ENCODE measurements around the gene CHD5.

CHD5 gene

GRCh38 chr1:6200188-6200809 is 20.2 kb upstream of the CHD5 start:
- DNase-seq (ENCODE audit: low spot score): no peak

DNA sequence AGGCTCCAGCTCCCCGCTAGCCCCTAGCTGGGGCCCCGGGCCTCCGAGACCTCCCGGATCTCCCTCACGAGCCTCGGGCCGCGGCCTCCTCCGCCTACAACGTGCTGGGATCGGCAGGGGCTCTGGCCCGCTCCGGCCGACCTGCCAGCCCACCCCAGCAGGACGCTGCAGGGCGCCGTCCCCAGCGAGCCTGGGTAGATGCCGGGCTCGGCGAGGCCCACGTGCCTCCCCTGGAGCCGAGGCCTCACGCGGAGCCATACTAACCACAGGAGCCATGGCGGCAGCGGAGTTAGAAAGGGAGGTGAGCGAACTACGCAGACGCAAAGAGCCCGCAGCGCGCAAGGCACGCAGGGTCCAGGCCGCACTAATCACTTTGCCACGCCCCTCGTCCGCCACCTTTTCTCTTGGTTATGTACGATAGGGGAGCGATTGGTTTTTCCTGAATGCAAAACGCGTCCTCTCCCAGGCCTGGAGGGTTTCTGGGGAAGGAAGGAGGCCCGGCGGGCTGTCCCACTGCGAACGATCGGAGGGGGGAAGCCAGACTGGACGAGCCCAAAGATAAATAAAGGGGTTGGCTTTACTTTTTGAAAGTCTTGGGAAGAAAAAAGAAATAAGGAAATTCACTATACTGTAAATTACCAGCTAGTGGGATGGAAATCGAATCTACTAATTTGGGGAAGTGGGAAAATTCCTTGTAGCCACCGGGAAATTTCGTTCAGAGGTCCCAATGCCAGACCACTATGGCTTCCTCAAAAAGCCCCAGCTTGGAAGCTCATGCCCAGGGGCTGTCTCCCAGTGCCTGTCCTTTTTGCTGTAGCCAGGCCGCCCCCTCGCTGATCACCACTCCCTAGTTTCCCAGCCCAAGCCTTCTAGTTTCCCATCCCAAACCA is 19.4 kb upstream of the CHD5 start, which contains the start of gene RPL22:
TSS of gene RPL22 (minus strand) at position 298 of the 890 bp plus-strand sequence. CDS start at position 276, 22 bp downstream.
- peak; percentile 91 for DNase-seq (ENCODE audit: low spot score)

GRCh38 chr1:6198646-6199297 is 18.7 kb upstream of the CHD5 start:
- no peak for DNase-seq (ENCODE audit: low spot score)

- DNase-seq (ENCODE audit: low spot score): no peak
Measured at GRCh38 chr1:6197746-6198427, 17.8 kb upstream of the CHD5 start.

DNA sequence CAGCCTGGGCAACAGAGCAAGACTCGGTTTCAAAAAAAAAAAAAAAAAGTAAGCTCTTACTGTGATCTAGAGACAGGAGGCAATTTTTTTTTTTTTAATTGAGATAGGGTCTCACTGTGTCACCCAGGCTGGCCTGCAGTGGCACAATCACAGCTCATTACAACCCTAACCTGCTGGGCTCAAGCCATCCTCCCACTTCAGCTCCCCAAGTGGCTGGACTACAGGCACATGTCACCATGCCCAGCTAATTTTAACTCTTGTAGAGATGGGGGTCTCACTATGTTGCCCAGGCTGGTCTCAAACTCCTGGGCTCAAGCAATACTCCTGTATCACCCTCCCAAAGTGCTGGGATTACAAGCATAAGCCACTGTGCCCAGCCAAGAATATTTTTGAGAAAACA is 11.8 kb upstream of the CHD5 start:
- DNase-seq (ENCODE audit: low spot score): no peak

- DNase-seq (ENCODE audit: low spot score): no peak
Measured at GRCh38 chr1:6188466-6188865, 8.3 kb upstream of the CHD5 start.

GRCh38 chr1:6185635-6186382 is 5.7 kb upstream of the CHD5 start:
- peak; percentile 41 for DNase-seq (ENCODE audit: low spot score)

GRCh38 chr1:6185151-6185550 is 5.0 kb upstream of the CHD5 start:
- DNase-seq (ENCODE audit: low spot score): no peak

- DNase-seq (ENCODE audit: low spot score): no peak
Measured at GRCh38 chr1:6184083-6184783, 4.1 kb upstream of the CHD5 start.

DNA sequence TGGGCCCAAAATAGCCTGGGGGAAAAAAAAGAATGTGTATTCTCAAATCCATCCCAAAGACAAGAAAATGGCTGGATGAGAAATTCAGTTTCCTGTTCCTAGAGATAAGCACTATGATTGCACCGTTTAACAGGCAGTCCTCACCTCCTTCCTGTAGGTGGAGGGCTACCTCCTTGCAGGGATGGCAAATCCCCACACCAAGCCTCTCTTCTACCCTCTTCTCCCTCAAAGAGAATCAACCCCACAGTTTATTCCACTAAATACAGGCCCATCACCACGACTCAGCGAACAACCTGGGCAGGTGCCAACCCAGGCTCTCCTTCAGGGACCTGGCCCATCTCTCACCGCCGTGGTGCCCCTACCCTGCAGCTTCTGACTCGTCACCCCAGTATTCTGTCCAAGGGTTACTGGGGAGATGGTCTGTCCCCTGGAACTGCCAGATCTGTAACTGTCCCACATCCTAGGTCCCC is 3.4 kb upstream of the CHD5 start:
- peak; percentile 45 for DNase-seq (ENCODE audit: low spot score)

DNA sequence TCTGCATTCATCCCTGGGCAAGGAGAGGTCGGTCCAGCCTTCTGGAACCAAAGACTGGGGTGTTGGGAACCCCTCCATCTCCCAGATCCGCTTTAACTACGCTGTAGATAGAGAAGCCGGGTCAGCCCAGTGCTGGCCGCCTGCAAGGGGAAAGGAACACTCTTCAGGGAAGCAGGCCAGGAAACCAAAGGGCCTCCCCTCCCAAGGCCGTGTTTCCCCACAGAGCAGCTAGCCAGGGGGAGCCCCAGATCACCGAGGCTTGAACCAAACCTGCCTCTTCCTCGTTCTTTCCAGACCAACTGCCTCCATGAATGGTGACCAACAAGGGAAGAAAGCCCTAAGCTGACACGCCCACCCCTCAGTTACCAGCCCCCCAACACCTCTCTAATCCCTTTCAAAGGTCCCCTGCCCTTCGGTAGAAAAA is 1.2 kb upstream of the CHD5 start:
- peak; percentile 42 for DNase-seq (ENCODE audit: low spot score)

DNA sequence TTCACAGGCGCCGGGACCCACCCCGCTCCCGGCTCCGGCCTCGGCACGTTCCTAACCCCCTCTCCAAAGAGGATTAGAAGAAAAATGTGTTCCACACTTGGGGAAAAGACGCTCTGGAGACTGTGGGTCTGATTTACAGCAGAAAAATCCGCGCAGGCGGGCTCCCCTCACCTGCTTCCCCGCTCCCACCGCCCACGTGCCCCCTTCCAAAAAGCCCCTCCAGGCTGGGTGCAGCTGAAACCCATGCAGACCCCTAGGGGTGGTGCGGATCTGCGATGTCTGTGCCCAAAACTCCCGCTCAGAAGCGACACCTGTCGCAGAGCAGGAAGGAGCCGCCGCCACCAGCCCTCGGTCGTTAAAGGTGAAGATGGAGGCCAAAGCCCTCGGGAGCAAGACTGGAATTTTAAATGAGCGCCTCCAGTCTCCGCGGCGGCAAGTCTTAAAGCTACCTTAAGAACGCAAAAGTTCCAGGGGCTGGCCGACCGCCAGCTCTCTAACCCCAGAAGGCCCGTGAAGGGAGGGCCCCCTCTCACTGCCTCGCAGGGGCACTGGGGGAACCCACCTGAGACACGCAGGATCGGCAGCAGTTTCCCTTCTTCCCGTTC is 688 bp upstream of the CHD5 start:
- DNase-seq (ENCODE audit: low spot score): peak; percentile 56

DNA sequence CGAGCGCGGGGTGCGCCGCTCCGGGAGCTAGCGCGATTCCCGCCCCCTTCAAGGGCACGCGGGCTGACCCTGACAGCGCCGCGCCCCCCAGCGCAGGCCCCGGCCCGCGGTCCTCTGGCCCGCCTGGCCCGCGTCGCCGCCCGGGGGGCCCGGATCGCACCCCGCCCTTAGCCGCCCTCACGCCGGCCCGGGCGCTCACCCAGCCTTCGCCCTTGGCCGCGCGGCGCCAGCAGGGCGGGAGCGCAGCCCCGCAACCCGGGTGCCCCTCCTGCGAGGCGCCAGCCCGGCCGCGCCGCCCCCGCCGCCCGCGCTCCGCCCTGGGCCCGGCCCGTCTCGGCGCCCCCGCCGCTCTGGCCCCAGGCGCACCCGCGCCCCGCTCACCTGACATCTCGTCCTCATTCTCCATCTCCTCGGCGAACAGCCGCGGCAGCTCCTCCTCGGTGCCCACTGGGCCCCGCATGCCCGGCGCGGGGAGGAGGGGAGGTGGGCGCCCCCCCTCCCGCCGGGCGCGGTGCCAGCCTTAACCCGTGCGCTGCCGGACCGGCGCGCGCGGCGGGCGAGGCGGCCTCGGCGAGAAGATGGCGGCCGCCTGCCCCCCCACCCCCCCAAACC is 451 bp downstream of the CHD5 start:
- DNase-seq (ENCODE audit: low spot score): peak; percentile 63

DNA sequence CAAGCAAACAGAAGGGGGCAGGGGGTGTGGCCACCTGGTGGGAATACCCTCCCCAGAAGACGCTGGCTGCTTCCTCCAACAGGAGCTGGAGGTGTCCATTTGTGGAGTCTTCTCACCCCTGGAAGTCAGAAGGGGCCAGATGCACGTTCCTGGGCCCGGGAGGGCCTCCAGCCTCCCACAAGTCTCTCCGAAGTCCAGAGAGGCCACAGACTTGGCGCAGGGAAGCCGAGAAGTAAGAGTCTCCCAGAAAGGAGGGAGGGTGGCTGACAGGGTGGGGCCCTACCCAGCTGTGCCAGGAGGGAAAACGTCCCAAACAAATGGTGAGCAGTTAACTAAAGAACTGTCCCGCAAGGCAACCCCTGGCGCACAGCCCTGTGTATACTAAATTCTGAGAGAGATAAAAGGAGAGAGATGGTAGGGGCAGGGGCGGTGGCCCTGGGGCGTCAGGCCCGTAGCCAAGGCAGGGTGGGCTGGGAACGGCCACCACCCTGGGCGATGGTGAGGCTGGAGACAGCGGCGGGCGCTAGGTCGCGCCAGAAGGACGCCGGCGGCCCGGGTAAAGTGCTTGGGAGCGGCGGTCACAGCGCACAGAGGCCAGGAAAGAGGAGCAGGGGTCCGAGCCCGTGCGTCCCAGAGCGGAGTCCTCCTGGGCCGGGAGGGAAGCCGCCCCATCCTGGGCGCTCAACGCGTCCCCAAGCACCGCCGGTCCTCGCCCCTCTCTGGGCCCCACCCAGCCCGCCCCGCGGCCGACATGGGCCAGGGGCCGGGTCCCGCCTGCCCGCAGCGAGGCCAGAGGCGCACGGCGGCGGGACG is 1.2 kb downstream of the CHD5 start:
- DNase-seq (ENCODE audit: low spot score): peak; percentile 61

- DNase-seq (ENCODE audit: low spot score): peak; percentile 29
Measured at GRCh38 chr1:6177681-6178380, 2.3 kb downstream of the CHD5 start.

DNA sequence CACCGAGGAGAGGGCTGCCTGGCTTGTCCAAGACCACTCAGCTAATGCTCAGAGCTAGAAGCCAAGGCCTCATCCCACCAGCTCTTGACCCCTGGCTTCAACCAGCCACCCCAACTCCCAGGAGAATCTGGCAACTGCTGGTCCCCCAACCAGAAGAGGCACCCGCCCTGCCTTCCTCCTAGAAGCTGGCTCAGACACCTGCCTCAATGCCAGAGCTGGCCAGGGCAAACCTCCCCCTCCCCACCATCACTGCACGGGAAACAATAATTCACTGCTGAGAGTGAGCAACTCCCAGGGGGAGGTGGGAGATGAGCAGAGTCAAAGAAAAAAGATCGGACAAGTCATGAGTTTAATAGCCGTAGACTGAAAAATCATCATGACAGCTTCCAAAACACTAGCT is 3.3 kb downstream of the CHD5 start:
- no peak for DNase-seq (ENCODE audit: low spot score)

DNA sequence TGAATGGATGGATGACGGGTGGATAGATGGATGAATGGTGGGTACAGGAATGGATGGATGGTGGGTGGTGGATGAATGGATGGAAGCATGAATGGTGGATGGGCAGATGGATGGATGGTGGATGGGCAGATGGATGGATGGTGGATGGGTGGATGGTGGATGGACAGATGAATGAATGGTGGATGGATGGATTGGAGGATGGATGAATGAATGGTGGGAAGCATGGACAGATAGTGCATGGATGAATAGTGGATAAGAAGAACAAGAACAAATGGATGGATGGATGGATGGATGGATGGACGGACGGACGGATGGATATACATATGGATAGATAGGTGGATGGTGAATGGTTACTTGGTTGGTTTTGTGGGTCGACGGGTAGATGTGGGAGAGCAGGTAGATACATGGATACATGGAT is 4.7 kb downstream of the CHD5 start:
- DNase-seq (ENCODE audit: low spot score): no peak

All from D341Med (cell line).